ENCODE data around the gene ACADVL. TPM values are rescaled to one million over a fixed set of nuclear protein-coding genes. Genes with fewer than 3 reads are reported as not detected.

ACADVL gene
- total RNA-seq, 1 donor from 2014 or later = 86.7 TPM

GRCh38 chr17:7251661-7252175 lies 32.0 kb downstream of the ACADVL start, which contains the start of gene CTDNEP1:
TSS of gene CTDNEP1 (minus strand) at chr17:7251734. CDS start at chr17:7251296, 438 bp downstream.
- Histone ChIP-seq H3K36me3 (peaks cover 3% of the 10 kb centered on the region), H3K4me2 (peak within 1 kb of the TSS; percentile 100), H3K4me1 (peaks cover 16% of the 10 kb centered on the region), H4K20me1 (ENCODE audit: low read depth) (peaks cover 34% of the 10 kb centered on the region), H3K27ac (peak within 1 kb of the TSS; percentile 98), H3K79me2 (ENCODE audit: low read depth) (peaks cover 59% of the 10 kb centered on the region), H3K9ac (peak within 1 kb of the TSS; percentile 72), H3K9me3 (ENCODE audit: low read depth) (no peaks in the 10 kb centered on the region), H3K27me3 (no peaks in the 10 kb centered on the region), H3K4me3 (peak within 1 kb of the TSS; percentile 61), H3F3A (ENCODE audit: low read depth) (peaks cover 18% of the 10 kb centered on the region), H2AFZ (replicated peaks) (peak within 1 kb of the TSS; percentile 85)
- Mint-ChIP-seq H3K27me3 (ENCODE audit: insufficient read depth, low read depth) (peaks cover 12% of the 10 kb centered on the region), H3K4me3 (peak within 1 kb of the TSS; percentile 89), H3K27ac (peak within 1 kb of the TSS; percentile 99), H3K4me1 (peaks cover 34% of the 10 kb centered on the region), H3K36me3 (peaks cover 19% of the 10 kb centered on the region), H3K9me3 (no peaks in the 10 kb centered on the region)
- no peak for TF ChIP-seq EZH2phosphoT487 (IDR thresholded peaks at IDR 0.05)
- TF ChIP-seq CTCF (IDR thresholded peaks at IDR 0.05) = no peak
- TF ChIP-seq EZH2 (IDR thresholded peaks at IDR 0.05) = no peak
- peak; percentile 90 for DNase-seq (ENCODE audit: low spot score)

- Histone ChIP-seq H3K27me3 (no peaks in the 10 kb centered on the region), H3K4me1 (peaks cover 16% of the 10 kb centered on the region), H3K4me3 (peak within 1 kb of the TSS; percentile 61), H3K27ac (peak within 1 kb of the TSS; percentile 98), H3K9me3 (ENCODE audit: low read depth) (no peaks in the 10 kb centered on the region), H4K20me1 (ENCODE audit: low read depth) (peaks cover 32% of the 10 kb centered on the region), H2AFZ (replicated peaks) (peak within 1 kb of the TSS; percentile 85), H3K79me2 (ENCODE audit: low read depth) (peaks cover 52% of the 10 kb centered on the region), H3K4me2 (peak within 1 kb of the TSS; percentile 100), H3K36me3 (peaks cover 3% of the 10 kb centered on the region), H3F3A (ENCODE audit: low read depth) (peaks cover 18% of the 10 kb centered on the region), H3K9ac (peak within 1 kb of the TSS; percentile 72)
- peak; percentile 37 for TF ChIP-seq EZH2 (IDR thresholded peaks at IDR 0.05)
- TF ChIP-seq EZH2phosphoT487 (IDR thresholded peaks at IDR 0.05) = peak; percentile 28
- TF ChIP-seq CTCF (IDR thresholded peaks at IDR 0.05) = peak; percentile 44
- Mint-ChIP-seq H3K27me3 (ENCODE audit: insufficient read depth, low read depth) (peaks cover 12% of the 10 kb centered on the region), H3K4me3 (peak within 1 kb of the TSS; percentile 89), H3K9me3 (no peaks in the 10 kb centered on the region), H3K27ac (peak within 1 kb of the TSS; percentile 99), H3K36me3 (peaks cover 19% of the 10 kb centered on the region), H3K4me1 (peaks cover 34% of the 10 kb centered on the region)
- peak; percentile 98 for DNase-seq (ENCODE audit: low spot score)
These were observed 32.7 kb downstream of the ACADVL start, which contains the start of gene ELP5 for GRCh38 chr17:7252176-7253043. TSS of gene ELP5 (plus strand) at chr17:7252215. CDS start at chr17:7252551, 336 bp downstream.

GRCh38 chr17:7253082-7253481 lies 33.3 kb downstream of the ACADVL start:
- Histone ChIP-seq H3K9me3 (ENCODE audit: low read depth) (no peaks in the 10 kb centered on the region), H3K79me2 (ENCODE audit: low read depth) (peaks cover 46% of the 10 kb centered on the region), H3K9ac (peak overlapping the region; percentile 70), H4K20me1 (ENCODE audit: low read depth) (peaks cover 27% of the 10 kb centered on the region), H3K27me3 (no peaks in the 10 kb centered on the region), H3F3A (ENCODE audit: low read depth) (peaks cover 18% of the 10 kb centered on the region), H3K27ac (no peak overlapping the region), H3K4me2 (peak overlapping the region; percentile 87), H3K4me1 (peaks cover 16% of the 10 kb centered on the region), H3K4me3 (peak overlapping the region; percentile 61), H2AFZ (replicated peaks) (no peak overlapping the region), H3K36me3 (peaks cover 3% of the 10 kb centered on the region)
- Mint-ChIP-seq H3K36me3 (peaks cover 19% of the 10 kb centered on the region), H3K9me3 (no peaks in the 10 kb centered on the region), H3K27ac (no peak overlapping the region), H3K27me3 (ENCODE audit: insufficient read depth, low read depth) (peaks cover 12% of the 10 kb centered on the region), H3K4me3 (peak overlapping the region; percentile 89), H3K4me1 (peaks cover 34% of the 10 kb centered on the region)
- no peak for TF ChIP-seq CTCF (IDR thresholded peaks at IDR 0.05)
- no peak for TF ChIP-seq EZH2 (IDR thresholded peaks at IDR 0.05)
- no peak for TF ChIP-seq EZH2phosphoT487 (IDR thresholded peaks at IDR 0.05)
- no peak for DNase-seq (ENCODE audit: low spot score)
